T-helper 17 cell (primary cell): ENCODE data around the gene PEX7. TPM values are rescaled to one million over a fixed set of nuclear protein-coding genes. Genes with fewer than 3 reads are reported as not detected.

Experiments used
- ATAC-seq: fragments of 150-1000 bp; cut with Tn5 transposase; 2 replicates; pipeline ENCODE4 v1.10.0; 2021; ENCODE audit warnings: mild to moderate bottlenecking, moderate library complexity
- DNase-seq, 3 donors: peaks; one replicate each; pipeline versions ENCODE4 v3.0.0 to v3.0.0-alpha.2; 2020 to 2021
- H3K9me3 ChIP-seq: one replicate; pipeline ENCODE4 v1.7.0; 2013; ENCODE audit warnings: low read length, mild to moderate bottlenecking; ENCODE audit not compliant: control insufficient read depth, poor library complexity, severe bottlenecking
- H3K27ac Mint-ChIP-seq: one replicate; pipeline ENCODE4 v1.8.0; 2022; ENCODE audit warnings: mild to moderate bottlenecking, moderate library complexity, mixed read lengths
- H3K27me3 Mint-ChIP-seq: one replicate; pipeline ENCODE4 v1.8.0; 2022; ENCODE audit warnings: mixed read lengths
- H3K36me3 Mint-ChIP-seq: one replicate; pipeline ENCODE4 v1.8.0; 2022; ENCODE audit warnings: low read depth, mixed read lengths
- H3K4me1 Mint-ChIP-seq: one replicate; pipeline ENCODE4 v1.8.0; 2022; ENCODE audit warnings: mild to moderate bottlenecking, mixed read lengths
- H3K4me3 Mint-ChIP-seq: one replicate; pipeline ENCODE4 v1.8.0; 2022; ENCODE audit warnings: mild to moderate bottlenecking, moderate library complexity, mixed read lengths
- total RNA-seq, 4 donors: library from RNA in 2 of 4; stranded (reverse) in 2 of 4; gene quantifications; one replicate each; pipeline ENCODE4 v1.2.3 and lab custom pipeline; 2022 to 2026

The PEX7 gene
- total RNA-seq, 2 donors from 2014 or later: 3.2 to 3.7 TPM

GRCh38 chr6:136960781-136961180 lies 138.4 kb downstream of the PEX7 start:
- H3K36me3 Mint-ChIP-seq: no peaks in the 10 kb centered on the region

GRCh38 chr6:136961848-136962247 lies 139.5 kb downstream of the PEX7 start:
- Mint-ChIP-seq H3K27me3 (peaks cover 53% of the 10 kb centered on the region), H3K4me1 (peaks cover 3% of the 10 kb centered on the region), H3K4me3 (no peak overlapping the region), H3K27ac (no peak overlapping the region), H3K36me3 (no peaks in the 10 kb centered on the region)
- DNase-seq (no peak), ATAC-seq (no peak)
- H3K9me3 ChIP-seq: no peaks in the 10 kb centered on the region

More at GRCh38 chr6:136960781-136961180, 138.4 kb downstream of the PEX7 start:
- H3K4me1 Mint-ChIP-seq: peaks cover 3% of the 10 kb centered on the region
- H3K9me3 ChIP-seq: no peaks in the 10 kb centered on the region
- DNase-seq: no peak
- no peak overlapping the region for H3K27ac Mint-ChIP-seq
- ATAC-seq: no peak
- no peak overlapping the region for H3K4me3 Mint-ChIP-seq
- H3K27me3 Mint-ChIP-seq: peaks cover 43% of the 10 kb centered on the region

- ATAC-seq (no peak), DNase-seq (no peak)
- H3K27me3 Mint-ChIP-seq: peaks cover 57% of the 10 kb centered on the region
- H3K27ac Mint-ChIP-seq: no peak overlapping the region
- H3K36me3 Mint-ChIP-seq: no peaks in the 10 kb centered on the region
- no peak overlapping the region for H3K4me3 Mint-ChIP-seq
- H3K9me3 ChIP-seq: no peaks in the 10 kb centered on the region
- H3K4me1 Mint-ChIP-seq: peaks cover 3% of the 10 kb centered on the region
These were observed 140.3 kb downstream of the PEX7 start for GRCh38 chr6:136962661-136963060.

GRCh38 chr6:136963259-136963658 lies 140.9 kb downstream of the PEX7 start:
- H3K27me3 Mint-ChIP-seq: peaks cover 63% of the 10 kb centered on the region

More at GRCh38 chr6:136963259-136963658, 140.9 kb downstream of the PEX7 start:
- ATAC-seq (no peak), DNase-seq (no peak)
- H3K4me1 Mint-ChIP-seq: peaks cover 5% of the 10 kb centered on the region
- no peaks in the 10 kb centered on the region for H3K9me3 ChIP-seq
- H3K27ac Mint-ChIP-seq: no peak overlapping the region
- H3K36me3 Mint-ChIP-seq: no peaks in the 10 kb centered on the region
- no peak overlapping the region for H3K4me3 Mint-ChIP-seq

Other genes starting within 250 kb of the PEX7 start
- 10 to 100 TPM; 35.6 to 40.3 TPM for gene MAP3K5, start 30.1 kb upstream of the PEX7 start, total RNA-seq
- 1 to 10 TPM in 1 of 2 donors, not detected in 1; 1.6 TPM for gene SLC35D3, start 99.7 kb downstream of the PEX7 start, total RNA-seq
- not detected for gene IL20RA, start 222.4 kb downstream of the PEX7 start, total RNA-seq